Upper lobe of left lung (tissue), 6 donors: ENCODE results near the gene DUSP16. TPM values are rescaled to one million over a fixed set of nuclear protein-coding genes. Genes with fewer than 3 reads are reported as not detected.

Experiments used
- ATAC-seq, 2 donors: fragments of 200-7000 bp; cut with Tn5 transposase; one replicate each; pipeline ENCODE4 v1.9.1; 2022; ENCODE audit warnings: mild to moderate bottlenecking in 2 of 2, moderate library complexity in 2 of 2; ENCODE audit not compliant: low FRiP score in 2 of 2
- DNase-seq, 2 donors: peaks; one replicate each; pipeline ENCODE4 v3.0.0-alpha.2; 2019 to 2020
- H3K27ac ChIP-seq, 4 donors: fragments of 200-600 bp; sonication (generic); one replicate each; pipeline ENCODE4 v1.5.1; 2016 to 2019
- H3K27me3 ChIP-seq, 4 donors: fragments of 200-600 bp; sonication (generic); one replicate each; pipeline ENCODE4 v1.5.1; 2017 to 2019
- H3K36me3 ChIP-seq, 4 donors: fragments of 200-600 bp; sonication (generic); one replicate each; pipeline ENCODE4 v1.5.1; 2016 to 2019
- H3K4me1 ChIP-seq, 4 donors: fragments of 200-600 bp; sonication (generic); one replicate each; pipeline ENCODE4 v1.5.1; 2018 to 2019
- H3K4me3 ChIP-seq, 4 donors: fragments of 200-600 bp; sonication (generic); one replicate each; pipeline ENCODE4 v1.5.1; 2017 to 2019; ENCODE audit warnings: mild to moderate bottlenecking in 2 of 4, moderate library complexity in 1 of 4
- H3K9me3 ChIP-seq, 4 donors: fragments of 200-600 bp; sonication (generic); one replicate each; pipeline ENCODE4 v1.5.1; 2018 to 2019
- CTCF ChIP-seq, 6 experiments: fragments of 450-650 bp in 4 of 6; fragments of 200-600 bp in 2 of 6; sonication (generic) in 2 of 6; IDR thresholded peaks; one replicate each; pipeline ENCODE4 v1.5.1; 2016 to 2019; ENCODE audit warnings: antibody characterized with exemption in 6 of 6
- EP300 ChIP-seq, 4 donors: sonication (generic); formaldehyde crosslinking; IDR thresholded peaks; one replicate each; pipeline ENCODE4 v1.5.1; 2017; ENCODE audit warnings: antibody characterized with exemption in 4 of 4, control low read depth in 2 of 4
- POLR2A ChIP-seq, 4 donors: fragments of 450-650 bp; IDR thresholded peaks; one replicate each; pipeline ENCODE4 v1.5.1; 2016 to 2017; ENCODE audit warnings: antibody characterized with exemption in 4 of 4, mild to moderate bottlenecking in 2 of 4
- POLR2AphosphoS5 ChIP-seq, 2 donors: sonication (generic); formaldehyde crosslinking; IDR thresholded peaks; one replicate each; pipeline ENCODE4 v1.5.1; 2017; ENCODE audit warnings: antibody characterized with exemption in 2 of 2
- WGBS, 2 donors: methylation state at CpG; one replicate each; pipeline ENCODE4 v1.1.5; 2017 to 2018; 5-methylcytosine and 5-hydroxymethylcytosine counted together
- total RNA-seq, 6 donors: library from RNA; depleted of rRNA in 4 of 6; stranded (reverse); fragments of >200 nt in 4 of 6; gene quantifications; one replicate each; pipeline versions ENCODE4 v1.1.0 to v1.2.1, GENCODE V29; 2016 to 2021
- donor health status: DM: no; HTN: no; CAD: no; lungs with moderate emphysema.
- donor health status: DM: no; HTN: yes; CAD: no; lungs with severe emphysema.

Gene DUSP16
- total RNA-seq, 6 donors from 2014 or later, result 23.7 to 51.6 (median 41.7) TPM

GRCh38 chr12:12446786-12447185, 115.9 kb downstream of the DUSP16 start:
- 57 to 73% methylated on average over 3 of the region's 3 CpGs for WGBS, 2 donors
- no peaks in the 10 kb centered on the region for H3K36me3 ChIP-seq
- ATAC-seq (no peak), DNase-seq (no peak)
- TF ChIP-seq POLR2A (IDR thresholded peaks at IDR 0.05) (no peak), CTCF (IDR thresholded peaks at IDR 0.05) (no peak), EP300 (IDR thresholded peaks at IDR 0.05) (no peak), POLR2AphosphoS5 (IDR thresholded peaks at IDR 0.05) (no peak)
- H3K4me1 ChIP-seq, result peaks cover 23 to 41% (median 36%) of the 10 kb centered on the region in 4 donors
- H3K27ac ChIP-seq, result no peak overlapping the region
- no peaks in the 10 kb centered on the region for H3K9me3 ChIP-seq
- no peaks in the 10 kb centered on the region for H3K27me3 ChIP-seq
- no peak overlapping the region for H3K4me3 ChIP-seq

GRCh38 chr12:12445882-12446181, 116.8 kb downstream of the DUSP16 start:
- Histone ChIP-seq H3K27ac (no peak overlapping the region), H3K4me1 (peaks cover 23 to 51% (median 38%) of the 10 kb centered on the region in 4 donors), H3K4me3 (no peak overlapping the region), H3K27me3 (no peaks in the 10 kb centered on the region), H3K9me3 (no peaks in the 10 kb centered on the region), H3K36me3 (no peaks in the 10 kb centered on the region)
- TF ChIP-seq POLR2A (IDR thresholded peaks at IDR 0.05) (no peak), POLR2AphosphoS5 (IDR thresholded peaks at IDR 0.05) (no peak), EP300 (IDR thresholded peaks at IDR 0.05) (no peak)
- DNase-seq (no peak), ATAC-seq (no peak)
- WGBS, 2 donors, result 97 to 98% methylated on average over 2 of the region's 2 CpGs

GRCh38 chr12:12445165-12445881, 117.3 kb downstream of the DUSP16 start:
- no peak overlapping the region for H3K4me3 ChIP-seq
- H3K27me3 ChIP-seq, result no peaks in the 10 kb centered on the region
- H3K9me3 ChIP-seq, result no peaks in the 10 kb centered on the region
- H3K27ac ChIP-seq, result no peak overlapping the region
- H3K36me3 ChIP-seq, result no peaks in the 10 kb centered on the region
- 93 to 94% methylated on average over 4 of the region's 4 CpGs for WGBS, 2 donors
- TF ChIP-seq EP300 (IDR thresholded peaks at IDR 0.05) (no peak), CTCF (IDR thresholded peaks at IDR 0.05) (no peak), POLR2A (IDR thresholded peaks at IDR 0.05) (no peak), POLR2AphosphoS5 (IDR thresholded peaks at IDR 0.05) (no peak)
- ATAC-seq, result no peak
- no peak for DNase-seq
- H3K4me1 ChIP-seq, result peaks cover 19 to 48% (median 35%) of the 10 kb centered on the region in 4 donors

DNA sequence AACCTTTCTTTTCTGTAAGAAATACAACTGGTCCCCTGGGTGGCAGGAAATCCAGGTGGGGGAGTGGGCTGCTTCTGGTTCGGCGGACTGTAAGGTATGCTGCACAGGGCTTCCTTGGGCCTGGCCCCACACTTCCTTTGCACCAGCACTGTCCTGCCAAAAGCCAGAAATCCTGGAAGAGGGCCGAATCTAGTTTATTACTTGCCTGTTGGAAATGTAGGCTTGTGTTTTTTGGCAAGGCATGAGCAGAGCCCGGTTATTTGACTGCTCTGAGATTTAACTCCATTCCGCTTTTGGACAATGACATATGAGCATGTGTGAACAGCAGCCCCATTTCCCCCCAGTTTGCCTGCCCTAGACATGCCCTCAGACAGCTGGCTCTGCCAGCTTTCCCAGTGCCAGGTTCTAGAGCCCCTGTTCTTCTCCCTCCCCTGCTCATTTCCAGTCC, 119.2 kb downstream of the DUSP16 start:
- ATAC-seq (peak in 1 of 2 donors; percentile 23), DNase-seq (no peak)
- Histone ChIP-seq H3K4me3 (no peak overlapping the region), H3K4me1 (peaks cover 4 to 33% (median 30%) of the 10 kb centered on the region in 4 donors), H3K27ac (peak overlapping the region; percentile 48 to 69 (median 61)), H3K9me3 (no peaks in the 10 kb centered on the region), H3K36me3 (no peaks in the 10 kb centered on the region), H3K27me3 (no peaks in the 10 kb centered on the region)
- 60 to 68% methylated on average over 5 of the region's 5 CpGs for WGBS, 2 donors
- TF ChIP-seq POLR2AphosphoS5 (IDR thresholded peaks at IDR 0.05), result no peak
- no peak for TF ChIP-seq POLR2A (IDR thresholded peaks at IDR 0.05)
- TF ChIP-seq CTCF (IDR thresholded peaks at IDR 0.05), result no peak
- TF ChIP-seq EP300 (IDR thresholded peaks at IDR 0.05), result no peak

DNA sequence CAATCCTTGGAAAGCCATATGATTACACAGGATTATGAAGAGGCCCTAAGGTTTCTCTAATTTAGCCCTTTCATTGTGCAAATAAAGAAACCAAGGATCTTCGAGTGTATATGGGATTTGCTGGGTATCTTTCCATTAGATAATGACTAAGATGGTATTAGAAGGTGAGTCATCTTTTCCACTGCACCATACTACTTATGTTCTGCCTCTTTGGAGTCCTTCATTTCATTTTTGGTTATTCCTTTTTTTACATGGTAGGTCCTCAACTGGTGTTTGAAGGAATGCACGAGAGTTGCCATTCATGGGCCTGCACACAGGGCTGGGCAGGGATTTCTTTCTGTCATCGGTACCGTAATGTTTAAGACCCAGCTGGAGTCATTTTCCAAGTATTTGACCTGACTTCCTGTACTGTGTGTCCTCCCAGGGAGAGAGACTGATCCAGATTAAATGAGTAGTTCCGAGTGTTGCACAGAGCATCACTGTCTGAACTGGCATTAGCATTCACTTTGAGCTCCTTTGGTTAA, 120.1 kb downstream of the DUSP16 start:
- WGBS, 2 donors, result 63 to 76% methylated on average over 5 of the region's 5 CpGs
- DNase-seq (no peak), ATAC-seq (peak in 1 of 2 donors; percentile 36)
- peak overlapping the region; percentile 48 to 69 (median 61) for H3K27ac ChIP-seq
- H3K4me3 ChIP-seq, result no peak overlapping the region
- H3K36me3 ChIP-seq, result no peaks in the 10 kb centered on the region
- TF ChIP-seq POLR2AphosphoS5 (IDR thresholded peaks at IDR 0.05), result peak in 1 of 2 donors; percentile 22
- TF ChIP-seq EP300 (IDR thresholded peaks at IDR 0.05), result no peak
- peaks cover 4 to 33% (median 30%) of the 10 kb centered on the region in 4 donors for H3K4me1 ChIP-seq
- no peaks in the 10 kb centered on the region for H3K9me3 ChIP-seq
- H3K27me3 ChIP-seq, result no peaks in the 10 kb centered on the region
